H1 (cell line): ENCODE measurements around the gene CDH8.

Experiments used
- BCL11A ChIP-seq, 2 experiments: IDR thresholded peaks; one replicate each; pipeline ENCODE4 v1.6.1; 2011; ENCODE audit warnings: low read depth in 2 of 2, low read length in 2 of 2, mild to moderate bottlenecking in 2 of 2
- CEBPB ChIP-seq: IDR thresholded peaks from 2 replicates; pipeline ENCODE4 v1.6.1; 2012; ENCODE audit warnings: low read depth, low read length
- CHD2 ChIP-seq: IDR thresholded peaks from 2 replicates; pipeline ENCODE4 v1.6.1; 2012; ENCODE audit warnings: low read length, improper control_type of control experiment
- EGR1 ChIP-seq: IDR thresholded peaks from 2 replicates; pipeline ENCODE4 v1.6.1; 2011; ENCODE audit warnings: low read depth, low read length, borderline replicate concordance
- EZH2 ChIP-seq: fragments of 200-600 bp; sonication (generic); IDR thresholded peaks from 2 replicates; pipeline ENCODE4 v1.7.1; 2012; ENCODE audit warnings: low read depth, mild to moderate bottlenecking, moderate library complexity, low read length, inconsistent platforms; ENCODE audit not compliant: severe bottlenecking
- KDM1A ChIP-seq: fragments of 200-600, 300-600 bp; sonication (generic); IDR thresholded peaks from 2 replicates; pipeline ENCODE4 v1.7.1; 2016; ENCODE audit warnings: mild to moderate bottlenecking, low read length, borderline replicate concordance
- MAFK ChIP-seq: IDR thresholded peaks from 2 replicates; pipeline ENCODE4 v1.6.1; 2012; ENCODE audit warnings: low read depth, mild to moderate bottlenecking, improper control_type of control experiment, low read length
- POLR2A ChIP-seq, 2 experiments: IDR thresholded peaks; 1 replicate in 1 of 2; 2 replicates in 1 of 2; pipeline ENCODE4 v1.6.1; 2011; ENCODE audit warnings: low read depth in 2 of 2, low read length in 2 of 2, mild to moderate bottlenecking in 2 of 2; ENCODE audit errors: control extremely low read depth in 1 of 2
- POLR2AphosphoS5 ChIP-seq: IDR thresholded peaks from 2 replicates; pipeline ENCODE4 v1.6.1; 2011; ENCODE audit warnings: low read depth, low read length
- ZNF274 ChIP-seq: IDR thresholded peaks from 2 replicates; pipeline ENCODE4 v1.7.0; 2012; ENCODE audit warnings: low read length, borderline replicate concordance; ENCODE audit errors: extremely low read depth
- TF ChIP-seq, protein P1 (sequence below): IDR thresholded peaks from 2 replicates; pipeline ENCODE4 v1.6.1; 2011; ENCODE audit warnings: low read length, improper control_type of control experiment

DNA sequence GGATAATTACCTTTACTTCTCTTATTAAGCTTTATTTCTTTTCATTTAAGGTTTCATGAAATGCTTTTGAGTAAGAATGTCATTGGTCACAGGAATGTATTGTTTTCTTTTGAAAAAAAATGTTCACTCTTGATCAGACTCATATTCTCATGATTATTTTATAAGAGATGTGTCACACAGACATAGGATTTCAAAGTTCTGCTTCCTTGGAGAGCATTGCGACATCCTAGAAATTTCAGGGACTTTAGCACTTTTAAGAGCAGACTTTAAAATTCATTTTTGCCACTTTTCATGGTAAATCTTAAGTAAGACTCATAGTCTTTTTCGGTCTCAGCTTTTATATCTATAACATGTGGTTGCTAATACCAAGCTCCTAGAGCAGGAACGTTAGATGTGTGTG is 314.7 kb downstream of the CDH8 start:
- TF ChIP-seq EGR1 = no peak
- no peak for TF ChIP-seq ZNF274
- no peak for TF ChIP-seq BCL11A (IDR thresholded peaks at IDR 0.05; ENCODE audit: low read depth in 2 of 2, low read length in 2 of 2)
- no peak for TF ChIP-seq EZH2
- peak; percentile 58; the same call in 1 of the 2 replicates for TF ChIP-seq CEBPB
- TF ChIP-seq POLR2A (IDR thresholded peaks at IDR 0.05; ENCODE audit: control extremely low read depth in 1 of 2, low read depth in 2 of 2, low read length in 2 of 2) = no peak
- TF ChIP-seq, protein P1, sequence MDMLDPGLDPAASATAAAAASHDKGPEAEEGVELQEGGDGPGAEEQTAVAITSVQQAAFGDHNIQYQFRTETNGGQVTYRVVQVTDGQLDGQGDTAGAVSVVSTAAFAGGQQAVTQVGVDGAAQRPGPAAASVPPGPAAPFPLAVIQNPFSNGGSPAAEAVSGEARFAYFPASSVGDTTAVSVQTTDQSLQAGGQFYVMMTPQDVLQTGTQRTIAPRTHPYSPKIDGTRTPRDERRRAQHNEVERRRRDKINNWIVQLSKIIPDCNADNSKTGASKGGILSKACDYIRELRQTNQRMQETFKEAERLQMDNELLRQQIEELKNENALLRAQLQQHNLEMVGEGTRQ = no peak
- no peak for TF ChIP-seq KDM1A
- TF ChIP-seq MAFK = no peak
- TF ChIP-seq POLR2AphosphoS5 = no peak
- no peak for TF ChIP-seq CHD2
